GM19193 (cell line): ENCODE measurements around the gene RHEX.

Experiments used
- POLR2A ChIP-seq: IDR thresholded peaks from 4 replicates; pipeline ENCODE4 v1.6.1; 2011; ENCODE audit not compliant: insufficient read depth, insufficient read length; ENCODE audit errors: extremely low read depth

Gene RHEX

DNA sequence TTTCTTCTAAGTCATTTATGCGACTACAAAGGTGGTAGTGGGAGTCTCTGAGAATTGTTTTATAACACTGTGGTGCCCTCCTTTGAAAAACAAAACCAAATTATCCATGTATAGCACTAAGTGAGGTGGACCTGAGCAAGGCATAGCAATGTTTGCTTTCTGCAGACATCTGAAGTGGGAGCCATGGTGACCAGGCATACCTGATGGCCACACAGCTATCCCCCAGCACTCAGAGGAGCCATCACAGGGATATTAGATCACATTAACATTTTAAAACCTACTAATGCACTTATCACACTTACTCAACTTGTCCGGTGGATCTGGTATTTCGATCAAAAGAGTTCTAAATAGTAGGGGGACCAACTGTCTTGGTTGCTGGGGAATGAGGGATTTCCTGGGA lies 89.0 kb downstream of the RHEX start:
- no peak for TF ChIP-seq POLR2A

DNA sequence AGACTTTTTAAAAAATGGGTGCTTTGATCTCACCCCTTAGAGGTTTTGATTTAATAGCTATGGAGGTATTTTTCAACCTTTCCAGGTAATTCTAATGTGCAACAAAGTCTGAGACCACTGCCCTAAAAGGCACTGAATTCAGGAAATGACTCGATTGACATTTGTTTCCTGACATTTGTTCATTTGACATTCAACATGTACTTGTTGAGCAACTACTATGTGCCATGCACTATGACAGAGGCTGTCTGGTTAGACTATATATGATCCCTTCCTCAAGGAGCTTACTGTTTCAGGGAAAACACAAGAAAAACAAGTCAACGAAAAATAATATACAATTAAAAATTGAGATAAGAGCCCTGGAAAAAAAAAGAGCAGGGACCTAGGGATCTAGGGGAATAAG lies 89.8 kb downstream of the RHEX start:
- TF ChIP-seq POLR2A, result no peak

DNA sequence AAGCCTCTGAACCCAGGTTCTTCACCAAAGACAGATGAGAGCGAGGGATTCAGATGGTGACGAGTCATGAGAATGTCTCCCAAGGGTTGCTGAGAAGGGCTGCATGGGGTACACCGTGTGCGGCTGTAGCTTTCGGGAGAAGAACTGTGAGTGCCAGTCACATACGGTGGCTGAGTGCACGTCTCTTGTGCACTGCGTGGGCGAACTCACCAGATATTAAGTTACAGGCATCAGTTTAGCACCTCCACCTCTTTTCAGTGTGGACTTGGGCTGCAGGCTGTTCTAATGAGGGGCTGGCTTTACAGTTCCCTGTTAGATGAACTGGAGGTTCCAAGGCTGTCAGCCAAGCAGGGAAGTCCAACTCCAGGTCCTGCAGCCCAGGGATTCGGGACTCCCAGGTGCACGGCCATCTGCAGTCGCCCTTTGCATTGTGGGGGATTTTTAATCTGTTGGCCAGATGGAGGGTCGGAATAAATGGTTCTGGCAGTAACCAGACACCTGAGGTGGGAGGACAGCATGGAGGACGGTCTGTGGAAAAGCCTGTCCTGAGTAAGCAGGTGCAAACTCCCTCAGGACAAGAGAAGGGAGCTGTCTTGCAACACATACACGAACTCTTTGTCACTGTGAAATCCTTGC lies 90.7 kb downstream of the RHEX start:
- TF ChIP-seq POLR2A, result no peak

DNA sequence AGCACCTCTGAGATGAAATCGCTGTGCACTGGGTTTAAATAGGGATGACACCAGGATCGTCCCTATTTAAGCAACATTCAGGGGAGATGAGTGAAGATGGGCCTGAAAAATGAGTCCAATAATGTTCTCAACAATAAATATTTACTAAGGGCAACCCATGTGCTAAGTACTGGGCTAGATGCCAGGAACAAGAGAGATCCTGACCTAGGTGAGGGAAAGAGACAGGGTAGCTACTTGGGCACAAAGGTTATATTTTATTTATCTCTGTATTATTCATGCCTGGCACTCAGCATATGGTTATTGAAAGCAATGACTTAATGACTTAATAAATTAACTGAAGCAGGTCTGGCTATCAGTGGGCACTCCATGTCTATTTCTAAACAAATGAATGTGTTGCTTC lies 91.6 kb downstream of the RHEX start:
- no peak for TF ChIP-seq POLR2A

DNA sequence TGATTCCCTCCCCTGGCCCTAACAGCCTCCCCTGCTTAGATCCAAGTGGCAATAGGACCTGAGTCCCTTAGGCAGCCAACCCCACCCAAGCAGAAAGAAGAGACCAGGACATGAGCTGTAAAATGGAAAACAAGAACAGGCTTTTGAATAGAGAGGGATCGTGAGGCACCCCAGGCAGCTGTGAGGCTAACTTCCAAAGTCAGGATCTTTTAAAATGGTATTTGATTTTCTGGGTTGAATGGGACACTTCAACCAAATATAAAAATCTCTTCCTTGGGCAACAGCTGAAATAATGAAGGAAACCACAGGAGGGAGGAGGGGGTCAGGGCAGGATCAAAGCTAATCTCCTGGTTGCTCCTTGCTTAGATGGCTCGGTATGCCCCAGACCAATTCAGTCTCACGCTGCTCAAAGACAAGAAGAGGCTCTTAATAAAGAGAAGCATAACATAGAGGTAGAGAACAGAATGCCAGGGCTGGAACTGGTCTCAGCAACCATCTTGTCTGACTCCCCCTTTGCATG lies 92.9 kb downstream of the RHEX start:
- TF ChIP-seq POLR2A, result no peak
